Liver (tissue), 3 donors: ENCODE results near the gene BCAS1.

Experiments
- CTCF ChIP-seq: fragments of 150-350 bp; IDR thresholded peaks from 2 replicates; pipeline ENCODE4 v1.5.1; 2017; ENCODE audit warnings: improper control_type of control experiment, low read depth, low read length; ENCODE audit not compliant: missing input control
- HNF4A ChIP-seq, 2 donors: conservative IDR thresholded peaks; 2 replicates each; pipeline ENCODE4 v1.6.1; 2016; ENCODE audit warnings: antibody characterized with exemption in 2 of 2, mild to moderate bottlenecking in 2 of 2
- MAX ChIP-seq: IDR thresholded peaks from 2 replicates; pipeline ENCODE4 v1.6.1; 2016; ENCODE audit warnings: antibody characterized with exemption
- RAD21 ChIP-seq, 2 donors: IDR thresholded peaks; 2 replicates each; pipeline ENCODE4 v1.6.1; 2016; ENCODE audit warnings: antibody characterized with exemption in 2 of 2, mild to moderate bottlenecking in 2 of 2
- REST ChIP-seq: IDR thresholded peaks from 2 replicates; pipeline ENCODE4 v1.6.1; 2016; ENCODE audit warnings: antibody characterized with exemption, mild to moderate bottlenecking
- TAF1 ChIP-seq: conservative IDR thresholded peaks from 2 replicates; pipeline ENCODE4 v1.6.1; 2016; ENCODE audit warnings: antibody characterized with exemption, mild to moderate bottlenecking
- YY1 ChIP-seq: IDR thresholded peaks from 2 replicates; pipeline ENCODE4 v1.6.1; 2016; ENCODE audit warnings: antibody characterized with exemption, mild to moderate bottlenecking
- ZBTB33 ChIP-seq: IDR thresholded peaks from 2 replicates; pipeline ENCODE4 v1.6.1; 2016; ENCODE audit warnings: antibody characterized with exemption
- donor health status: healthy.
- donor health status: healthy.

GRCh38 chr20:53901064-53901463, 169.3 kb downstream of the BCAS1 start:
- TF ChIP-seq CTCF, result no peak
- no peak for TF ChIP-seq TAF1
- no peak for TF ChIP-seq MAX
- TF ChIP-seq RAD21 (IDR thresholded peaks at IDR 0.05), result no peak
- TF ChIP-seq HNF4A (conservative IDR thresholded peaks at IDR 0.05), result no peak
- TF ChIP-seq YY1, result no peak
- TF ChIP-seq REST, result no peak
- no peak for TF ChIP-seq ZBTB33
